Neuron (in vitro differentiated cells): ENCODE data around the gene SLC51A.
"Not testable (repeated sequence)": the region's sequence is repeated elsewhere in the genome, so short reads cannot be mapped to it uniquely, and the experiment has no call there.

ENCODE experiments used
- H2AFZ ChIP-seq: one replicate; pipeline ENCODE4 v1.6.1; 2013; ENCODE audit warnings: low read depth, mild to moderate bottlenecking, inconsistent platforms, low read length, moderate library complexity
- H3K27me3 ChIP-seq: one replicate; pipeline ENCODE4 v1.6.1; 2013; ENCODE audit warnings: low read length; ENCODE audit not compliant: insufficient read depth
- H3K36me3 ChIP-seq: one replicate; pipeline ENCODE4 v1.6.1; 2013; ENCODE audit warnings: low read length; ENCODE audit not compliant: insufficient read depth
- H3K4me1 ChIP-seq: one replicate; pipeline ENCODE4 v1.6.1; 2013; ENCODE audit warnings: low read length; ENCODE audit not compliant: insufficient read depth
- H3K4me3 ChIP-seq: 2 replicates; pipeline ENCODE4 v1.5.1; 2013; ENCODE audit warnings: mild to moderate bottlenecking, low read length, moderate library complexity
- H3K9me3 ChIP-seq: one replicate; pipeline ENCODE4 v1.6.1; 2013; ENCODE audit warnings: low read length

Gene SLC51A

DNA sequence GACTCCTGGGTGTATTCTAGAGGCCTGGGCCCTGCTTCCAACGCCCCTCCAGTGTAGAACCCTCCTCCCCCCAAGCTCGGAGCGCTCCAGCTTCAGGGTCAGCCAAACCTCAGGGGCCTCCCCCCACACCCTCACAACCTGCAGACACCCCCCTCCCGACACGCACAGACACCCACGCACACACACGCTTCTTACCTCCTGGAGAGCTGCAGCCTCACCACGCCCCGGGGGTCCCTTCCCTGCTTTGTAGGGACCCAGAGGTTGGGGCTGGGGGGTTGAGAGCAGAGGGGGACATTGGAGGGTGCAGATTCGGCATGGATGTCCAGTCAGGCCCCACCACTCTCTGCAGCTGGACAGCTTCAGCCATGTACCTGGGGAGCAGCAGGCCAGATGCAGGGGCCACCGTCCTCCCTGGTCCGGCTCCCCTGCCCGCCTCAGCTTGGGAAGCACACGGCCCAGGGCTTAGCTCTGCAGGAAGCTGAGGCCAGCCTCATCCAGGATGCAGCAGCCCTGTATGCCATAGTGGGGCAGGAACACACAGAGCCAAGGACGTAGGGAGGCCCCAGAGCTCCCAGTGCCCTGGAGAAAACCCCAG, 18.2 kb upstream of the SLC51A start:
- no peak overlapping the region for H3K4me3 ChIP-seq
- H2AFZ ChIP-seq, result no peak overlapping the region
- no peaks in the 10 kb centered on the region for H3K9me3 ChIP-seq
- peaks cover 3% of the 10 kb centered on the region for H3K27me3 ChIP-seq
- H3K4me1 ChIP-seq, result peaks cover 10% of the 10 kb centered on the region
- H3K36me3 ChIP-seq, result no peaks in the 10 kb centered on the region

DNA sequence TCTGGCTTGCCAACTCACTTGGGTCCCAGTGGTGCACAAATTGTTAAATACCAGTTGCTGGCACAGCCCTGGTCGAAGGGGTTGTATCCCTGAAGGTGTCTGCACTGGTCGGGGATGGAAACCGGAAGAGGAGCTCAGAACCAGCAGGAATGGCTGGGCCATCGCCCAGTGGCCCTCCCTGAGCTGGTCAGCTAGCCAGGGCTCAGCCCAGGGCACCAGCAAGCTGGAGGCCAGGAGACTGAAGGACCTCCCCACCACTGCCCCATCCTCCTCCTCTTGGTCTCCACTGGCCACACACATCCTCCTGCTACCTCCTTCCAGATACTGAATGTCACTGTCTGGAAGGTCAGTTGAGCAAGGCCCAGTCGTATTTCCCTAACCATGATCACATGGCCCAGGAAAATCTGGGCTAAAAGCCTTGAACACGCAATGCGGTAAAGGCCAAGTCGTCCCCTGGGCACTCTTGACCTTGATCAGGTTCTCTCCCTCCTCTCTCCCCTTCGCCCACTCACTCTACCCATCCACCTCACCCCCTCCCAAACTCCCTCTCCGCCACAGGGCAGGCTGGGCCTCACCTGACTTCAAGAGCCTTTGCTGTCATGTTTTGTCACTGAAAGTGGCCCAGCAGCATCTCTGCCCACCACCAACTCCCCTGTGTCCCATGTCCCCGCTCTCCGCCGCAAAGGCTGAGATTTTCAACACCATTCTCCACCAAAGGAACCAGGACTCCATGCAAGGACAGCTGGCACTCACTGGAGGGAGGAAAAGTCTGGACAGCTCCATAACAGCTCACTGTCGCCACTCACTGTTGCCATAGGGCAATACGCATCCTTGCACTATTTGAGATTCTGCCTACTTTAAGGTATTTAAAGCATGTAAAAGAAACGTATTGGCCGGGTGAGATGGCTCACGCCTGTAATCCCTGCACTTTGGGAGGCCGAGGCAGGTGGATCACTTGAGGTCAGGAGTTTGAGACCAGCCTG, 17.3 kb upstream of the SLC51A start:
- Histone ChIP-seq H3K27me3 (peaks cover 3% of the 10 kb centered on the region), H3K4me1 (peaks cover 3% of the 10 kb centered on the region), H2AFZ (no peak overlapping the region), H3K4me3 (no peak overlapping the region), H3K9me3 (no peaks in the 10 kb centered on the region), H3K36me3 (no peaks in the 10 kb centered on the region)

DNA sequence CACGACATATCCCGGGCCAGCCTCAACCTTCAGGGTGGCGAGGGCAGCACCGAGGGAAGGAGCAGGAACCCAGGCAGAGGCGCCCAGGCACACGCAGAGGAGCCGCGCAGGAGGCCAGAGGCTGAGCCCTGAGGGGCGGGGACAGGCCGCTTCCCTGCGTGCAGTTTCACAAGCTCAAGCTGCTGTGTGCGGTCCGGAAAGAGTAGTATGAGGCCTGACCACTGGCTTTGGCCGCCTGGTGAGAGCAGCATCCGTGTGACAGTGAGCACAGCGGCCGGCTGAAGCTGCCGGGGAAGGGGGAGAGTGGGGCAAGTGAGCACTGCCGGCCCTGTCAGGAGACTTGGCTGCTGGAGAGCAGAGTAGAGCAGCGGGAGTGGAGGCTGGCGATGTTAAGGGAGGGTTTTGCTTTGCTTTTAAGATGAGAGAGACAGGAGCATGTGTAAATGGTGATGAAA, 13.8 kb upstream of the SLC51A start:
- Histone ChIP-seq H3K9me3 (peaks cover 2% of the 10 kb centered on the region), H3K4me3 (peak overlapping the region; percentile 12), H2AFZ (peak overlapping the region; percentile 88), H3K36me3 (no peaks in the 10 kb centered on the region), H3K27me3 (peaks cover 7% of the 10 kb centered on the region), H3K4me1 (peaks cover 3% of the 10 kb centered on the region)

DNA sequence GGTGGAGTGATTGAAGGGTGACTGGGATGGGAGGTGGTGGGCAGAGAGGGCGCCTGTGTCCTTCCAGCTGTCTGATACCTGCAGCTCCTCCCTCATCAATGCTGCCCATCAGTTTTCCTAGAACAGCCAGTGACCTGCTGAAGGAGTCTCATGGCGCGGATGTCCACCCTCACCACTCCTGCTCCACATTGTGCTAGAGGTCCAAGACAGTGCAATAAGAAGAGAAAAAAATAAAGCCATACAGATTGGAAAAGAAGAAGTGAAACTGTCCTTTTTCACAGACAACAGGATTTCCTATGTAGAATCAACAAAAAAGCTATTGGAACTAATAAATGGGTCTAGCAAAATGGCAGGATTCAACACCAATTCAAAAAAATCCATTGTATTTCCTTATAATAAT, 12.5 kb upstream of the SLC51A start:
- Histone ChIP-seq H3K4me3 (no peak overlapping the region), H3K36me3 (no peaks in the 10 kb centered on the region), H3K27me3 (peaks cover 11% of the 10 kb centered on the region), H3K4me1 (peaks cover 3% of the 10 kb centered on the region), H3K9me3 (peaks cover 2% of the 10 kb centered on the region), H2AFZ (no peak overlapping the region)

DNA sequence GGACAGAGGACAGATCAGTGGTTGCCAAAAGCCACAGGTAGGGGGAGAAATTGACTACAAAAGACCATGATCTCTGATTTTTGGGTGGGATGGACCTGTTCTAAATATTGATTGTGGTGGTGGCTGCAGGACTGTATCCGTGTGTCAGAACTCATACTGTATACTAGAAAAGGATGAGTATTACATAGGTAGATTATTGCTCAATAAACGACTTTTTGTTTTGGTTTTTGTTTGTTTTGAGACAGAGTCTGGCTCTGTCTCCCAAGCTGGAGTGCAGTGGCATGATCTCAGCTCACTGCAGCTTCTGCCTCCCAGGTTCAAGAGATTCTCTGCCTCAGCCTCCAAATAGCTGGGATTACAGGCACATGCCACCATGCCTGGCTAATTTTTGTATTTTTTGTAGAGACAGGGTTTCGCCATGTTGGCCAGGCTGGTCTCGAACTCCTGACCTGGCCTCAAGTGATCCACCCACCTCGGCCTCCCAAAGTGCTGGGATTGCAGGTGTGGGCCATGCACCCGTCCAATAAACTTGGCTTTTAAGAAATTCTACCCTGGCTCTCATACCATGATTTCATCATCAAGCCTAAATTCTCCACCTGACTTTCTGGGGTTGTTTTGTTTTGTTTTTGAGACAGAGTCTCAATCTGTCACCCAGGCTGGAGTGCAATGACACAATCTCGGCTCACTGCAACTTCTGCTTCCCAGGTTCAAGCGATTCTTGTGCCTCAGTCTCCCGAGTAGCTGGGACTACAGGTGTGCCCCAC, 10.7 kb upstream of the SLC51A start:
- not testable (repeated sequence) for H2AFZ ChIP-seq, H3K4me3 ChIP-seq, H3K9me3 ChIP-seq, H3K36me3 ChIP-seq, H3K4me1 ChIP-seq
- peaks cover 15% of the 10 kb centered on the region for H3K27me3 ChIP-seq

DNA sequence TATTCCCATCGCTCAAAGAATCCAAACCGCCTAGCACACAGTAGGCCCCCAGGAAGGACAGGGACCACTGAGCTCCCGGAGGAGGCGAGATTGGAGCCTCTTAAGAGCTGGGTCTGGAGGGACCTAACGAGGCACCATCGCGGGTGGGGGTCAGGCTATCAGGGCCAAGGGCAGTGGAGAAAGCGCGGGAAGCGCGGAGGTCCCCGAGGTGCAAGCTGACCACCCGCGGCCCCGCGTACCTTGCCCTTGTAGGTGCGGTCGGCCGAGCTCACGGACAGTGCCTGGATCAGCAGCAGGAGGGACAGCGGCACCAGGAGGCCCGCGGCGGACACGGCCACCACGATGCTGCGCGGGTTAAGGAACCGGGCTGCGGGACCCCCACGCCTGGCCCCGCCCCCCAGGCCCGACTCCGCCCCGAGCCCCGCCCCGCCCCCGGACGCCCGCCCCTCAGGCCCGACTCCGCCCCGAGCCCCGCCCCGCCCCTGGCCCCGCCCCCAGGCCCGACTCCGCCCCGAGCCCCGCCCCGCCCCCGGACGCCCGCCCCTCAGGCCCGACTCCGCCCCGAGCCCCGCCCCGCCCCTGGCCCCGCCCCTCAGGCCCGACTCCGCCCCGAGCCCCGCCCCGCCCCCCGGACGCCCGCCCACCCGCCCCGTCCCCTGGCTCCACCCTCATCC, 9.0 kb upstream of the SLC51A start:
- H3K4me3 ChIP-seq, result no peak overlapping the region
- peaks cover 15% of the 10 kb centered on the region for H3K27me3 ChIP-seq
- H3K9me3 ChIP-seq, result peaks cover 2% of the 10 kb centered on the region
- H2AFZ ChIP-seq, result no peak overlapping the region
- peaks cover 3% of the 10 kb centered on the region for H3K4me1 ChIP-seq
- no peaks in the 10 kb centered on the region for H3K36me3 ChIP-seq

DNA sequence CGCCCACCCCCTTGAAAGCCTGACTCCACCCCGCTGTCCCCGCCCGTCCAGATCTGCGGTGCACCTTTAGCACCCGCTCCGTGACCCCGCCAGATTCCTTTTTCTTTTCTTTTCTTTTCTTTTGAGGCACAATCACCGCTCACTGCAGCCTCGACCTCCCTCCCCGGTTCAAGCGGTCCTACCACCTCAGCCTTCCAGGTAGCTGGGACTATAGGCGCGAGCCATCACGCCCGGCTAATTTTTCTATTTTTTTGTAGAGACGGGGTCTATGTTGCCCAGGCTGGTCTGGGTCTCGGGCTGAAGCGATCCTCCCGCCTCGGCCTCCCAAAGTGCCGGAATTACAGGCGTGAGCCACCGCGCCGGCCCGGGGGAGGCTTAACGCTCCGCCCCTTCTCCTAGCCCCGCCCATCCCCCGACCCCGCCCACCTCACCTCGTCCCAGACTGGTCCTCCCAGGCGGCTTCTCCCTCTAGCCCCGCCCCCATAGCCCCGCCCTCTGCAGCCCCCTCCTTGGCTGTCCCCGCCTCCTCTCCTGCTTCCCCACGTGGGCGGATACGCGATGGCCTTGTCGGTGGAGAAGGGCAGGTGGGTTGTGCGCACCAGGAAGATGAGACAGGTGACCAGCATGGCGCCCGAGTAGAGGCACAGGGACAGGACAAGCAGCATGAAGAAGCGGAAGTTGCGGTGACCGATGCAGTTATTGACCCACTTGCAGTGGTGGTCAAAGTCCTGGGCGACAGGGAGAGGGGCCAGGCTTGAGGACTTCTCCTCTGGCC, 8.3 kb upstream of the SLC51A start:
- H3K36me3 ChIP-seq, result no peaks in the 10 kb centered on the region
- H3K9me3 ChIP-seq, result peaks cover 2% of the 10 kb centered on the region
- H3K27me3 ChIP-seq, result peaks cover 15% of the 10 kb centered on the region
- H3K4me3 ChIP-seq, result no peak overlapping the region
- no peaks in the 10 kb centered on the region for H3K4me1 ChIP-seq
- no peak overlapping the region for H2AFZ ChIP-seq

DNA sequence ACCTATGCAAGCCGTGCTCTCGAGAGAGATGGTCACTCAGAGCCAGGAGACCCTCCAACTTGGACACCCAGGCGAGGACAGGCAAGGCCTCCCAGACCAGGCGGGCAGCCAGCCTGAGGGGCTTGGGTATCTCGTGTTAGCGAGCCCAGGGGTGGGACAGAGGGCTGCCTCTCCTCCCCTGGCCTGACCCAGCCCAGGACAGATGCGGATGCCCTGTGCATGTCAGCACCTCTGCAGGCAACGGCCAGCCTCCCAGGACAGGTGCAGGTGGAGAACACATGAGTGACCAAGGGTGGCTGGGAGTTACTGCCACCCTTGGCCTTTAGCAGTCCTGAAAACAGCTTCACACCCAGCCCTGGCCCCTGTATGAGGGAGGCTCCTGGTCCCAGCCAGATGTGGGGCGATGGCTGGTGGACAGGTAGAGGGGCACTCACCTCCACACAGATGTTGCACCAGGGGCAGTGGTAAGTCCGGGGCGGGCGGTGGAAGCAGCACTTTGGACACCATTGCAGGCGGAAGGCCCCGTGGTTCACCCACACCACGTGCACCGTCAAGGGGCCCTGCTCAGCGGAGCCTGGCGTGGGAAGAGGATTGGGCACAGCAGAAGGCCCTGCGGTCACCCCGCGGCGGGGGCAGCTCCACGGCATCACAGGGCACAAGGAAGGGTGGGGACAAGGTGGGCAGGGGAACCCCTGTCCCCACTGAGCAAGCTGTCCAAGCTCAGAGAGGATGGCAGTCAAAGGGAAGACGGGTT, 7.2 kb upstream of the SLC51A start:
- H3K27me3 ChIP-seq, result peaks cover 15% of the 10 kb centered on the region
- no peak overlapping the region for H3K4me3 ChIP-seq
- H2AFZ ChIP-seq, result no peak overlapping the region
- H3K36me3 ChIP-seq, result no peaks in the 10 kb centered on the region
- H3K9me3 ChIP-seq, result peaks cover 2% of the 10 kb centered on the region
- H3K4me1 ChIP-seq, result no peaks in the 10 kb centered on the region

DNA sequence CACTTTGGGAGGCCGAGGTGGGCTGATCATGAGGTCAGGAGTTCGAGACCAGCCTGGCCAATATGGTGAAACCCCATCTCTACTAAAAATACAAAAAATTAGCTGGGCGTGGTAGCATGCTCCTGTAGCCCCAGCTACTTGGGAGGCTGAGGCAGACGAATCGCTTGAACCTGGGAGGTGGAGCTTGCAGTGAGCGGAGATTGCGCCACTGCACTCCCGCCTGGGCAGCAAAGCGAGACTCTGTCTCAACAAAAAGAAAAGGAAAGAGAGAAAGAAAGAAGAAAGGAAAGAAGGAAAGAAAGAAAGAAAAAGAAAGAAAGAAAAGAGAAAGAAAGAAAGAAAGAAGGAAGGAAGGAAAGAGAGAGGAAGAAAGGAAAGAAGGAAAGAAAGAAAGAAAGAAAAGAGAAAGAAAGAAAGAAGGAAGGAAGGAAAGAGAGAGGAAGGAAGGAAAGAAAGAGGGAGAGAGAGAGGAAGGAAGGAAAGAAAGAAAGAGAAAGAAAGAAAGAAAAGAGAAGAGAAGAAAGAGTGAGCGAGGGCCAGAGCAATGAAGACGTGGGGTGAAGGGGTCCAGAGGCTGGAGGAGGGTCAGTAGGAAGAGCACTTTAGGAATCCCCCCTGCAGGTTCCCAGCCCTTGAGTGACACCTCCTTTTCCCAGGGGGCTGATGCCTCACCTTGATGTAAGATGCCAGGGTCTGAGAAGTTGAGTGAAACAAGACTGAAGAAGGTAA, 6.2 kb upstream of the SLC51A start:
- not testable (repeated sequence) for H3K36me3 ChIP-seq, H3K4me3 ChIP-seq, H2AFZ ChIP-seq, H3K9me3 ChIP-seq, H3K4me1 ChIP-seq
- H3K27me3 ChIP-seq, result peaks cover 15% of the 10 kb centered on the region

DNA sequence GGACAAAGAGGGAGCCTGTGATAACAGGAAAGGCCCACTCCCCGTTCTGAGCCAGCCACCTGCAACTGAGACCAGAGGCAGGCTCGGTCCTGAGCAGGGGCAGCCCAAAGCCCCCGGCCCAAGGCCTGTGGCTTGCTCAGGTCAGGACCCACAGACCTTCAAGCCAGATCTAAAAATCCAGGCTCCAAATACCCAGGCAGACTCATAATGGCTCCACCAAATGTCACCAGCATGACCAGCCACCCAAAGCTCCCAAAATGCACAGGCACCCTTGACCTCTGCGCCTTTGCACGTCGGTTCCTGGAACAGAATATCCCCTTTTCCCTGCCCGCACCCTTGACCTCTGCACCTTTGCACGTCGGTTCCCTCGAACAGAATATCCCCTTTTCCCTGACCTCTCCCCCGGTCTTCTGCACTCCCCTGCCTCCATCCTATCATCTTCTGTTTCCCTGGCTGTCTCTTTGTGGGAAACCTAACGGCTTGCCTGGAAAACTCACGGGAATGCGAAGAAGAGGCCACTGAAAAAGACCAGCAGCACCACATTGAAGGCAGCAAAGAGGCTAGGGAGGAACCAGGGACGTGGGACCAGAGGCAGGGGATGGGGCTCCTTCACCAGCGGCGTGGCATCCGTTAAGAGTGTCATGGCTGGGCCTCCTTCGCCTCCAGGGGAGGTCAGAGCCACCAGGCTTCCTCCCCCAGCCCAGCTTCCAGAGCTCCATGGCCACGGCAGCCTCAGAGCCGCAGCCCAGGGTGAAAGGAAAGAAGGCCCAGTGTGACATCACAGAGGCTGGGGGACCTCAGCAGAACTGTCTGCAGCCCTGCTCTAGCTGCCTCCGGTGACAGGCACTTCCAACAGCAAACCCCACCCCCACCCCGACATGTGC, 5.4 kb upstream of the SLC51A start, which contains the start of gene ZDHHC19:
ZDHHC19 (minus strand) TSS at position 728 of the 884 bp plus-strand sequence; CDS start at position 643, 85 bp downstream.
- no peak within 1 kb of the TSS for H3K4me3 ChIP-seq
- H3K27me3 ChIP-seq, result peaks cover 19% of the 10 kb centered on the region
- no peaks in the 10 kb centered on the region for H3K36me3 ChIP-seq
- H3K9me3 ChIP-seq, result peaks cover 2% of the 10 kb centered on the region
- peaks cover 7% of the 10 kb centered on the region for H3K4me1 ChIP-seq
- no peak within 1 kb of the TSS for H2AFZ ChIP-seq
